ENCODE data around the gene SNX33. TPM values are rescaled to one million over a fixed set of nuclear protein-coding genes. Genes with fewer than 3 reads are reported as not detected.

SNX33 gene
- total and polyA plus RNA-seq, 7 donors = 3.5 to 8.0 (median 3.9) TPM

- Histone ChIP-seq H3K4me3 (no peak overlapping the region), H3K9me3 (no peaks in the 10 kb centered on the region), H3K4me1 (peaks cover 35% of the 10 kb centered on the region), H3K36me3 (ENCODE audit: insufficient read depth in 1 of 2, low read depth in 1 of 2) (peaks cover 0 to 13% of the 10 kb centered on the region in 2 donors), H3K27ac (peak overlapping the region; percentile 56), H3K27me3 (ENCODE audit: insufficient read depth in 3 of 3, low read length in 2 of 3) (no peaks in the 10 kb centered on the region)
- ATAC-seq (peak; percentile 16 to 53 (median 46)), DNase-seq (no peak)
- 29 to 47% (median 32%) methylated on average over 14 of the region's 14 CpGs for WGBS, 3 donors
- TF ChIP-seq, protein P1, sequence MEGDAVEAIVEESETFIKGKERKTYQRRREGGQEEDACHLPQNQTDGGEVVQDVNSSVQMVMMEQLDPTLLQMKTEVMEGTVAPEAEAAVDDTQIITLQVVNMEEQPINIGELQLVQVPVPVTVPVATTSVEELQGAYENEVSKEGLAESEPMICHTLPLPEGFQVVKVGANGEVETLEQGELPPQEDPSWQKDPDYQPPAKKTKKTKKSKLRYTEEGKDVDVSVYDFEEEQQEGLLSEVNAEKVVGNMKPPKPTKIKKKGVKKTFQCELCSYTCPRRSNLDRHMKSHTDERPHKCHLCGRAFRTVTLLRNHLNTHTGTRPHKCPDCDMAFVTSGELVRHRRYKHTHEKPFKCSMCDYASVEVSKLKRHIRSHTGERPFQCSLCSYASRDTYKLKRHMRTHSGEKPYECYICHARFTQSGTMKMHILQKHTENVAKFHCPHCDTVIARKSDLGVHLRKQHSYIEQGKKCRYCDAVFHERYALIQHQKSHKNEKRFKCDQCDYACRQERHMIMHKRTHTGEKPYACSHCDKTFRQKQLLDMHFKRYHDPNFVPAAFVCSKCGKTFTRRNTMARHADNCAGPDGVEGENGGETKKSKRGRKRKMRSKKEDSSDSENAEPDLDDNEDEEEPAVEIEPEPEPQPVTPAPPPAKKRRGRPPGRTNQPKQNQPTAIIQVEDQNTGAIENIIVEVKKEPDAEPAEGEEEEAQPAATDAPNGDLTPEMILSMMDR (IDR thresholded peaks at IDR 0.05) = no peak
- intact Hi-C loops (cut with DNase I) = loop anchor here in 1 of 2 donors (10.0 kb wide), 1 partner anchor 158 kb away; no protein-coding TSS in a partner anchor
Measured at GRCh38 chr15:75672646-75673425, 25.1 kb downstream of the SNX33 start.

DNA sequence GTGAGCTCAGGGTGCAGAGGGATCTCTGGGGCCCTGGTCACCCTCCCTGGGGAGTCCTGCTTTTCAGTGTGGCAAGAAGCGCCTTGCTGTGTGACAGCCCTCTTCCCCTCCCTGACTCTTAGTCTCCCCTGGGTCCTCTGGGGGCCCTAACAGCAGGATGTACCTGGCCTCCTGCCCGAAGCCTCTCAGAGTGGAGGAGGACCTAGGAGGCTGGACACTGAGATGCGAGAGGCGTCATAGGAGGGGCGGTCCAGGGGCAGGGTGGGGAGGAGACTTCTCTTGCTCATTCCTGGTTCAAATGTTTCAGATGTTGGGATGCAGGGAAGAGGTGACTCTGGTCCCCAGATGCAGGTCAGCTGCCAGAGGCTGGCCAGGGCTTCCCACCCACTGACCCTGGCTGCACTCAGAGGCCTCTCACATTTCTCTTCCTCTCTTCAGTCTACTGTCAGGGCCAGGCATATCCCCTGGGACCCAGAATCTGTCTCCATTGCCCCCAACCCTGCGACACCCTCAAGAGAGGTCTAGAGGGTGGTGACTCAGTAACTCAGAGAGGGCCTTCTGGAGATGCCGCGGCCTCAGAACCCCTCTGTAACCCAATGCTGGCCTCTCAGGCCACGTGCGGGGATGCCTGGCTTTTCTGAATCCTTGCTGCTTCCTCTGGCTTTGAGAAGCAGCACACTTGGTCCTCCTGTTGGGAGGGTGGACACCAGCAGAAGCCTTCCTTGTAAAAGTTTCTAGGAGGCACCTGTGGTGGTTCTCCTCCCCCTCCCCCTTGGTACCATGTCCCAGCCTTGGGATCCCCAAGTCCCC, 25.9 kb downstream of the SNX33 start:
- ATAC-seq = peak; percentile 27 to 60 (median 42)
- peak; percentile 87 to 94 for DNase-seq
- TF ChIP-seq, protein P1 (IDR thresholded peaks at IDR 0.05) = no peak
- H3K4me3 ChIP-seq = no peak overlapping the region
- no peaks in the 10 kb centered on the region for H3K27me3 ChIP-seq (ENCODE audit: insufficient read depth in 3 of 3, low read length in 2 of 3)
- intact Hi-C loops (cut with DNase I) = loop anchor here in 1 of 2 donors (10.0 kb wide), 1 partner anchor 159 kb away; no protein-coding TSS in a partner anchor
- no peaks in the 10 kb centered on the region for H3K9me3 ChIP-seq
- H3K36me3 ChIP-seq (ENCODE audit: insufficient read depth in 1 of 2, low read depth in 1 of 2) = peaks cover 0 to 15% of the 10 kb centered on the region in 2 donors
- H3K27ac ChIP-seq = peak overlapping the region; percentile 56
- peaks cover 35% of the 10 kb centered on the region for H3K4me1 ChIP-seq
- 47 to 77% (median 56%) methylated on average over 7 to 10 of the region's 10 CpGs for WGBS, 3 donors

- Histone ChIP-seq H3K4me3 (no peak overlapping the region), H3K36me3 (ENCODE audit: insufficient read depth in 1 of 2, low read depth in 1 of 2) (peaks cover 0 to 16% of the 10 kb centered on the region in 2 donors), H3K27ac (peak overlapping the region; percentile 49), H3K9me3 (no peaks in the 10 kb centered on the region), H3K4me1 (peaks cover 35% of the 10 kb centered on the region), H3K27me3 (ENCODE audit: insufficient read depth in 3 of 3, low read length in 2 of 3) (no peaks in the 10 kb centered on the region)
- 60 to 79% (median 74%) methylated on average over 8 of the region's 8 CpGs for WGBS, 3 donors
- TF ChIP-seq, protein P1 (IDR thresholded peaks at IDR 0.05) = no peak
- no peak for ATAC-seq
- DNase-seq = no peak
- intact Hi-C loops (cut with DNase I) = loop anchor here in 1 of 2 donors (10.0 kb wide), 1 partner anchor 160 kb away; no protein-coding TSS in a partner anchor
Measured at GRCh38 chr15:75674366-75674765, 26.7 kb downstream of the SNX33 start.

- Histone ChIP-seq H3K27me3 (ENCODE audit: insufficient read depth in 3 of 3, low read length in 2 of 3) (no peaks in the 10 kb centered on the region), H3K4me1 (peaks cover 35% of the 10 kb centered on the region), H3K36me3 (ENCODE audit: insufficient read depth in 1 of 2, low read depth in 1 of 2) (peaks cover 0 to 22% of the 10 kb centered on the region in 2 donors), H3K9me3 (no peaks in the 10 kb centered on the region), H3K27ac (peak overlapping the region; percentile 39), H3K4me3 (no peak overlapping the region)
- 42 to 75% (median 60%) methylated on average over 29 to 41 of the region's 41 CpGs for WGBS, 3 donors
- DNase-seq (peak; percentile 73 to 85), ATAC-seq (peak; percentile 38 to 64 (median 45))
- TF ChIP-seq, protein P1 (IDR thresholded peaks at IDR 0.05) = no peak
- intact Hi-C loops (cut with DNase I) = loop anchor here in 1 of 2 donors (10.0 kb wide), 1 partner anchor 161 kb away; no protein-coding TSS in a partner anchor
Measured at GRCh38 chr15:75675579-75676404, 28.1 kb downstream of the SNX33 start.

All from psoas muscle (tissue), 8 donors.